Measurements from ENCODE around the gene HADH. TPM values are rescaled to one million over a fixed set of nuclear protein-coding genes. Genes with fewer than 3 reads are reported as not detected.

HADH gene
- total RNA-seq, 1 experiment from 2014 or later, result 47.9 TPM

DNA sequence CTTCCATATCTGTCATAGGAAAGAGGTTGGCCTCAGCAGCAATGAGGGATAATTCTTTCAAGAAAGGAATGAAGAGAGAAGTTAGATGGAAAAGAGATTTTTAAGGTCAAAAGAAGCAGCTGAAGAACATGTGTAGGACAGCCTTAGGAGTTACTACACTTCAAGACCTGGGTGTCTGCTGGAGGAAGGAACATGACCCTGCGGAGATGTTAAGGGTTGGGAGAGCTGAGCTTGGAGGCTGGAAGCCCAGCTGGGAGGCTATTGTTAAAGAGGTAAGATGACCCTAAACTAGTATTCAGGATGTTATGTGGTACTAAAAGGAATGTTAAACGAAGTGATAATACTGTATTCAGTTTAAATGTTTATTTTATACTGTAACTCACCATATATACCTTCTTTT is 15.0 kb downstream of the HADH start:
- Mint-ChIP-seq H3K4me1 (ENCODE audit: low read depth, unreplicated experiment) (peaks cover 9% of the 10 kb centered on the region), H3K27me3 (ENCODE audit: unreplicated experiment) (no peaks in the 10 kb centered on the region), H3K27ac (ENCODE audit: unreplicated experiment) (no peak overlapping the region), H3K4me3 (ENCODE audit: low read depth, unreplicated experiment) (no peak overlapping the region), H3K36me3 (ENCODE audit: insufficient read depth, unreplicated experiment) (no peaks in the 10 kb centered on the region), H3K9me3 (ENCODE audit: low read depth, unreplicated experiment) (no peaks in the 10 kb centered on the region)
- intact Hi-C loops (cut with micrococcal nuclease; ENCODE audit: unreplicated experiment), result no loop called here
- DNase-seq, result no peak
- CTCF ChIA-PET, result interaction anchor here (0.6 kb wide), 1 partner anchor 14 kb away, joined by 6 read pairs; no protein-coding TSS in a partner anchor
- TF ChIP-seq, protein P1, sequence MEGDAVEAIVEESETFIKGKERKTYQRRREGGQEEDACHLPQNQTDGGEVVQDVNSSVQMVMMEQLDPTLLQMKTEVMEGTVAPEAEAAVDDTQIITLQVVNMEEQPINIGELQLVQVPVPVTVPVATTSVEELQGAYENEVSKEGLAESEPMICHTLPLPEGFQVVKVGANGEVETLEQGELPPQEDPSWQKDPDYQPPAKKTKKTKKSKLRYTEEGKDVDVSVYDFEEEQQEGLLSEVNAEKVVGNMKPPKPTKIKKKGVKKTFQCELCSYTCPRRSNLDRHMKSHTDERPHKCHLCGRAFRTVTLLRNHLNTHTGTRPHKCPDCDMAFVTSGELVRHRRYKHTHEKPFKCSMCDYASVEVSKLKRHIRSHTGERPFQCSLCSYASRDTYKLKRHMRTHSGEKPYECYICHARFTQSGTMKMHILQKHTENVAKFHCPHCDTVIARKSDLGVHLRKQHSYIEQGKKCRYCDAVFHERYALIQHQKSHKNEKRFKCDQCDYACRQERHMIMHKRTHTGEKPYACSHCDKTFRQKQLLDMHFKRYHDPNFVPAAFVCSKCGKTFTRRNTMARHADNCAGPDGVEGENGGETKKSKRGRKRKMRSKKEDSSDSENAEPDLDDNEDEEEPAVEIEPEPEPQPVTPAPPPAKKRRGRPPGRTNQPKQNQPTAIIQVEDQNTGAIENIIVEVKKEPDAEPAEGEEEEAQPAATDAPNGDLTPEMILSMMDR (IDR thresholded peaks at IDR 0.05; ENCODE audit: unreplicated experiment), result no peak
- no TSS peak for BruUV-seq (replicated peaks)

DNA sequence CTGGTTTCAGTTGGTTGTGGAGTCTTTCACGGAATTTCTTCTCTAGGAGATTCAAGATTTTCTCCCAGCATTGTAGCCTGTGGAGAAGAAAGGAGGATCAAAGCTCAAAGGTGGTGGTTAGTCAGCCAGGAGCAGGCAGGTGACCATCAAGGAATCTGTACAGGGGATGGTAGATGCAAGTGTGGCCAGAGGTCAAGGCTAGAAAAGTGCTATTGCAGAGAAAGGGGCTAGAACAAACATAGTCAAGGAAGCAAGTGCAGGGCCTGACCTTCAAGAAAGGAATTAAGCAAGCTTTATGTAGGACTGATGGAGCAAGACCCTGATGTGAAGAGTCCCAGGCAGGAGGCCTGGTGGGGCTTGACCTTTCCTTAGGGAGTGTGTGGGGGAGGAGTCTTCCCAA is 16.1 kb downstream of the HADH start:
- Mint-ChIP-seq H3K27me3 (ENCODE audit: unreplicated experiment) (no peaks in the 10 kb centered on the region), H3K9me3 (ENCODE audit: low read depth, unreplicated experiment) (no peaks in the 10 kb centered on the region), H3K27ac (ENCODE audit: unreplicated experiment) (no peak overlapping the region), H3K36me3 (ENCODE audit: insufficient read depth, unreplicated experiment) (no peaks in the 10 kb centered on the region), H3K4me1 (ENCODE audit: low read depth, unreplicated experiment) (peaks cover 9% of the 10 kb centered on the region), H3K4me3 (ENCODE audit: low read depth, unreplicated experiment) (no peak overlapping the region)
- BruUV-seq (replicated peaks), result no TSS peak
- intact Hi-C loops (cut with micrococcal nuclease; ENCODE audit: unreplicated experiment), result no loop called here
- no peak for DNase-seq
- TF ChIP-seq, protein P1 (IDR thresholded peaks at IDR 0.05; ENCODE audit: unreplicated experiment), result no peak
- CTCF ChIA-PET, result no interaction called here

DNA sequence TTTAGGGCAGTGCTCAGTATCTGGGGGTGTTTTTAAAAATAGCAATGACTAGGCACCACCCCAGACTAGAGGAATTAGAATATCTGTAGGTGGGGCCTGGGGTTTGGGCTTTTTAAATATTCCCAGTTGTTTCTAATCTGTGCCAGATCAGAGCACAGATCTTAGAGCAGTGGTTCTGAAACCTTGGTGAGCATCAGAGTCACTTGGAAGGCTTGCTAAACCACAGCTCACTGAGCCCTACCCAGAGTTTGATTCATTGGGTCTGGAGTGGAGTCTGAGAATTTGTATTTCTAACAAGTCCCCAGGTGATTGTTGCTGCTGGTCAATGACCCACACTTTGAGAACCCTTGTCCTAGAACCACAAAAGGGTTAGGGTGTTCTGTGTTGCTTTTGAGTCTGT is 16.7 kb downstream of the HADH start:
- no peaks in the 10 kb centered on the region for H3K27me3 Mint-ChIP-seq (ENCODE audit: unreplicated experiment)

DNA sequence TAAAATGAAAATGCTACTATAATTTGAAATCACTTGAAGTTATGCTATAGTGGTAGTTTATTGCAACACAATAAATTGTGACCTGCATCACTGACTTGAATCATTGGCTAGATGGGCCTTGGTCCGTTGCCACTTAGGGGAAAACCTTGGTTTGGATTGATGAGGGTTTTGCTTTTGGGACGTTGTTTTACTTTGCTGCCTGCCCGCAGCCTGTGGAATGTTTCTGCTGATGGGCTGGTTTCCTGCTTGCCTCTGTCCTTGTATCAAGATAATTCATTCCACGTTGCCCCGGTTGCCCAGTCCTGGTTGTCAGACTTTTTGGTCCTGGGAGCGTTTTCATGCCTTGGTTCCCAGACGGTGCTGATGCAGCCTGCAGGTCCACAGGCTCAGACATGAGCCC is 18.3 kb downstream of the HADH start:
- peaks cover 16% of the 10 kb centered on the region for H3K4me1 Mint-ChIP-seq (ENCODE audit: low read depth, unreplicated experiment)
- no peak overlapping the region for H3K4me3 Mint-ChIP-seq (ENCODE audit: low read depth, unreplicated experiment)

More for the DNA sequence above, 16.7 kb downstream of the HADH start:
- TF ChIP-seq, protein P1 (IDR thresholded peaks at IDR 0.05; ENCODE audit: unreplicated experiment), result no peak
- intact Hi-C loops (cut with micrococcal nuclease; ENCODE audit: unreplicated experiment), result no loop called here
- Mint-ChIP-seq H3K27ac (ENCODE audit: unreplicated experiment) (no peak overlapping the region), H3K4me3 (ENCODE audit: low read depth, unreplicated experiment) (no peak overlapping the region), H3K9me3 (ENCODE audit: low read depth, unreplicated experiment) (peaks cover 2% of the 10 kb centered on the region), H3K36me3 (ENCODE audit: insufficient read depth, unreplicated experiment) (no peaks in the 10 kb centered on the region), H3K4me1 (ENCODE audit: low read depth, unreplicated experiment) (peaks cover 9% of the 10 kb centered on the region)
- CTCF ChIA-PET, result no interaction called here
- no TSS peak for BruUV-seq (replicated peaks)
- no peak for DNase-seq

More for the DNA sequence above, 18.3 kb downstream of the HADH start:
- no peaks in the 10 kb centered on the region for H3K36me3 Mint-ChIP-seq (ENCODE audit: insufficient read depth, unreplicated experiment)
- TF ChIP-seq, protein P1 (IDR thresholded peaks at IDR 0.05; ENCODE audit: unreplicated experiment), result no peak
- CTCF ChIA-PET, result no interaction called here
- no TSS peak for BruUV-seq (replicated peaks)
- H3K27ac Mint-ChIP-seq (ENCODE audit: unreplicated experiment), result peak overlapping the region; percentile 30
- intact Hi-C loops (cut with micrococcal nuclease; ENCODE audit: unreplicated experiment), result no loop called here
- H3K9me3 Mint-ChIP-seq (ENCODE audit: low read depth, unreplicated experiment), result peaks cover 2% of the 10 kb centered on the region
- H3K27me3 Mint-ChIP-seq (ENCODE audit: unreplicated experiment), result no peaks in the 10 kb centered on the region
- no peak for DNase-seq

Data from Calu3 (cell line).